Measurements from ENCODE around the gene RFX2. TPM values are rescaled to one million over a fixed set of nuclear protein-coding genes. Genes with fewer than 3 reads are reported as not detected.
A peak's percentile ranks its signal among the peaks of the same experiment; 100 is the strongest.

RFX2 gene
- total and polyA plus RNA-seq, 9 of the 15 experiments (the other 6 are each of a cell fraction or from before 2014, with no cell fraction given): 3.6 to 18.7 (median 8.7) TPM

DNA sequence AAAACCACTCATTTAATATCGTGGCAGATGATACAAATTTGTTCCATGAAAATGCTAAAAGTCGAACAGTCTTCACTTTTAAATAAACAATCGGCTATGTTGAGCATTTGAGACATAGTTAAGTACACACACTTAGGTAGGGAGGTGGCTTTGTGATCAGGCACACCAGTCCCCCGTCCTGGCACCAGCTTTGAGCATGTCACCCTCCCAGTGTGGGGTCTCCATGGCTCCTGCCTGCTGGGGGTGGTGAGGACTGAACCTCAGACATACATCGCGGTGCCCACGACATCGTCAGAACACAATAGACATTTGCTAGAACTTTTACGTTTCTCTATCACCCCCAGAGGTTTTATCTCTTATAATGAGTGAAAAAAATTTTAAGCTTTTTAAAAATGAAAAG lies 62.0 kb downstream of the RFX2 start:
- H4K20me1 ChIP-seq (replicated peaks; ENCODE audit: control insufficient read depth, insufficient read depth, low read length): no peaks in the 10 kb centered on the region
- H3K27me3 ChIP-seq (ENCODE audit: control insufficient read depth in 2 of 2, insufficient read depth in 2 of 2, low read length in 2 of 2): no peaks in the 10 kb centered on the region
- no peaks in the 10 kb centered on the region for H3K9me3 ChIP-seq (replicated peaks; ENCODE audit: control insufficient read depth, insufficient read depth, low read depth, low read length)
- H3K9ac ChIP-seq (ENCODE audit: insufficient read depth in 1 of 2, low read depth in 2 of 2, low read length in 2 of 2): peak overlapping the region; percentile 33 to 84; a peak in 2 of 4 replicates
- H3K4me1 ChIP-seq (replicated peaks in 1 of 2; ENCODE audit: control insufficient read depth in 2 of 2, insufficient read depth in 2 of 2, low read length in 2 of 2): peaks cover 4 to 9% of the 10 kb centered on the region in 2 experiments; a peak in 3 of 5 replicates
- CTCF ChIA-PET (ENCODE audit: low intra/inter-chr PET ratio): interaction anchor here (0.6 to 6.0 kb wide), 8 partner anchors 50 to 815 kb away, joined by 3 to 152 read pairs (median 5); partner anchors contain the start of genes CATSPERD and LONP1
- no peak overlapping the region for H3K27ac ChIP-seq (ENCODE audit: extremely low read depth, low read depth, low read length)
- BruUV-seq (replicated peaks): no TSS peak
- FAIRE-seq (no peak), DNase-seq (ENCODE audit: extremely low read depth in 1 of 4, low spot score in 3 of 4) (no peak), ATAC-seq (peak; percentile 41; the same call in 1 of the 3 replicates)
- intact Hi-C loops (cut with micrococcal nuclease) (loop anchor here (1.0 to 10.0 kb wide), 4 partner anchors 61 to 816 kb away; no protein-coding TSS in a partner anchor), in situ Hi-C loops (cut with MboI) (loop anchor here (5.0 kb wide), 1 partner anchor 254 kb away; no protein-coding TSS in a partner anchor)
- H3K36me3 ChIP-seq (ENCODE audit: control insufficient read depth, insufficient read depth, low read length): no peaks in the 10 kb centered on the region
- no peaks in the 10 kb centered on the region; the same call in 2 of the 3 replicates for H3K79me2 ChIP-seq (ENCODE audit: control insufficient read depth, insufficient read depth, low read length)
- H2AFZ ChIP-seq (ENCODE audit: low read depth, low read length): peak overlapping the region; percentile 66; the same call in 1 of the 2 replicates
- H3K9me1 ChIP-seq (ENCODE audit: control insufficient read depth, insufficient read depth, low read length): no peaks in the 10 kb centered on the region
- POLR2A ChIA-PET: interaction anchor here (0.6 to 1.3 kb wide), 3 partner anchors 59 to 78 kb away, joined by 3 to 5 read pairs (median 3); no protein-coding TSS in a partner anchor
- no peak overlapping the region for H3K4me3 ChIP-seq
- H3K4me2 ChIP-seq (ENCODE audit: insufficient read depth, low read length): peak overlapping the region; percentile 51
- 30% methylated on average over 9 of the region's 9 CpGs for WGBS (ENCODE audit: insufficient coverage, low coverage, missing lambda C conversion rate)
- TF ChIP-seq OTX1 (CRISPR knock-in tag; IDR thresholded peaks at IDR 0.05) (no peak), ZSCAN29 (IDR thresholded peaks at IDR 0.05) (no peak), RUNX1 (IDR thresholded peaks at IDR 0.05; ENCODE audit: low read depth) (no peak), HDAC1 (IDR thresholded peaks at IDR 0.05) (no peak), CBX5 (IDR thresholded peaks at IDR 0.05; ENCODE audit: borderline replicate concordance, low read depth) (no peak), DPF2 (IDR thresholded peaks at IDR 0.05) (no peak), CBX3 (IDR thresholded peaks at IDR 0.05; ENCODE audit: borderline replicate concordance in 1 of 2, low read length in 2 of 2) (no peak), GABPA (tag; conservative IDR thresholded peaks at IDR 0.05; ENCODE audit: low read depth) (no peak), SIN3A (IDR thresholded peaks at IDR 0.05; ENCODE audit: borderline replicate concordance in 2 of 2, control insufficient read depth in 1 of 2, low read depth in 2 of 2, low read length in 2 of 2) (no peak)
- TF ChIP-seq, protein P1, sequence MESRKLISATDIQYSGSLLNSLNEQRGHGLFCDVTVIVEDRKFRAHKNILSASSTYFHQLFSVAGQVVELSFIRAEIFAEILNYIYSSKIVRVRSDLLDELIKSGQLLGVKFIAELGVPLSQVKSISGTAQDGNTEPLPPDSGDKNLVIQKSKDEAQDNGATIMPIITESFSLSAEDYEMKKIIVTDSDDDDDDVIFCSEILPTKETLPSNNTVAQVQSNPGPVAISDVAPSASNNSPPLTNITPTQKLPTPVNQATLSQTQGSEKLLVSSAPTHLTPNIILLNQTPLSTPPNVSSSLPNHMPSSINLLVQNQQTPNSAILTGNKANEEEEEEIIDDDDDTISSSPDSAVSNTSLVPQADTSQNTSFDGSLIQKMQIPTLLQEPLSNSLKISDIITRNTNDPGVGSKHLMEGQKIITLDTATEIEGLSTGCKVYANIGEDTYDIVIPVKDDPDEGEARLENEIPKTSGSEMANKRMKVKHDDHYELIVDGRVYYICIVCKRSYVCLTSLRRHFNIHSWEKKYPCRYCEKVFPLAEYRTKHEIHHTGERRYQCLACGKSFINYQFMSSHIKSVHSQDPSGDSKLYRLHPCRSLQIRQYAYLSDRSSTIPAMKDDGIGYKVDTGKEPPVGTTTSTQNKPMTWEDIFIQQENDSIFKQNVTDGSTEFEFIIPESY (CRISPR knock-in tag; IDR thresholded peaks at IDR 0.05): no peak
- TF ChIP-seq, protein P2, sequence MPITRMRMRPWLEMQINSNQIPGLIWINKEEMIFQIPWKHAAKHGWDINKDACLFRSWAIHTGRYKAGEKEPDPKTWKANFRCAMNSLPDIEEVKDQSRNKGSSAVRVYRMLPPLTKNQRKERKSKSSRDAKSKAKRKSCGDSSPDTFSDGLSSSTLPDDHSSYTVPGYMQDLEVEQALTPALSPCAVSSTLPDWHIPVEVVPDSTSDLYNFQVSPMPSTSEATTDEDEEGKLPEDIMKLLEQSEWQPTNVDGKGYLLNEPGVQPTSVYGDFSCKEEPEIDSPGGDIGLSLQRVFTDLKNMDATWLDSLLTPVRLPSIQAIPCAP (CRISPR knock-in tag; IDR thresholded peaks at IDR 0.05; ENCODE audit: borderline replicate concordance): no peak
- TF ChIP-seq, protein P3, sequence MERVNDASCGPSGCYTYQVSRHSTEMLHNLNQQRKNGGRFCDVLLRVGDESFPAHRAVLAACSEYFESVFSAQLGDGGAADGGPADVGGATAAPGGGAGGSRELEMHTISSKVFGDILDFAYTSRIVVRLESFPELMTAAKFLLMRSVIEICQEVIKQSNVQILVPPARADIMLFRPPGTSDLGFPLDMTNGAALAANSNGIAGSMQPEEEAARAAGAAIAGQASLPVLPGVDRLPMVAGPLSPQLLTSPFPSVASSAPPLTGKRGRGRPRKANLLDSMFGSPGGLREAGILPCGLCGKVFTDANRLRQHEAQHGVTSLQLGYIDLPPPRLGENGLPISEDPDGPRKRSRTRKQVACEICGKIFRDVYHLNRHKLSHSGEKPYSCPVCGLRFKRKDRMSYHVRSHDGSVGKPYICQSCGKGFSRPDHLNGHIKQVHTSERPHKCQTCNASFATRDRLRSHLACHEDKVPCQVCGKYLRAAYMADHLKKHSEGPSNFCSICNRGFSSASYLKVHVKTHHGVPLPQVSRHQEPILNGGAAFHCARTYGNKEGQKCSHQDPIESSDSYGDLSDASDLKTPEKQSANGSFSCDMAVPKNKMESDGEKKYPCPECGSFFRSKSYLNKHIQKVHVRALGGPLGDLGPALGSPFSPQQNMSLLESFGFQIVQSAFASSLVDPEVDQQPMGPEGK (CRISPR knock-in tag; IDR thresholded peaks at IDR 0.05; ENCODE audit: borderline replicate concordance): no peak
- TF ChIP-seq, protein P4, sequence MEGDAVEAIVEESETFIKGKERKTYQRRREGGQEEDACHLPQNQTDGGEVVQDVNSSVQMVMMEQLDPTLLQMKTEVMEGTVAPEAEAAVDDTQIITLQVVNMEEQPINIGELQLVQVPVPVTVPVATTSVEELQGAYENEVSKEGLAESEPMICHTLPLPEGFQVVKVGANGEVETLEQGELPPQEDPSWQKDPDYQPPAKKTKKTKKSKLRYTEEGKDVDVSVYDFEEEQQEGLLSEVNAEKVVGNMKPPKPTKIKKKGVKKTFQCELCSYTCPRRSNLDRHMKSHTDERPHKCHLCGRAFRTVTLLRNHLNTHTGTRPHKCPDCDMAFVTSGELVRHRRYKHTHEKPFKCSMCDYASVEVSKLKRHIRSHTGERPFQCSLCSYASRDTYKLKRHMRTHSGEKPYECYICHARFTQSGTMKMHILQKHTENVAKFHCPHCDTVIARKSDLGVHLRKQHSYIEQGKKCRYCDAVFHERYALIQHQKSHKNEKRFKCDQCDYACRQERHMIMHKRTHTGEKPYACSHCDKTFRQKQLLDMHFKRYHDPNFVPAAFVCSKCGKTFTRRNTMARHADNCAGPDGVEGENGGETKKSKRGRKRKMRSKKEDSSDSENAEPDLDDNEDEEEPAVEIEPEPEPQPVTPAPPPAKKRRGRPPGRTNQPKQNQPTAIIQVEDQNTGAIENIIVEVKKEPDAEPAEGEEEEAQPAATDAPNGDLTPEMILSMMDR (IDR thresholded peaks at IDR 0.05 in 2 of 3, conservative IDR thresholded peaks at IDR 0.05 in 1 of 3; ENCODE audit: insufficient read depth in 2 of 3, low read depth in 1 of 3, low read length in 3 of 3): no peak
